ENCODE data around the gene ARL8A. TPM values are rescaled to one million over a fixed set of nuclear protein-coding genes. Genes with fewer than 3 reads are reported as not detected.

The ARL8A gene
- total and polyA plus RNA-seq, 10 of the 15 experiments (the other 5 are each of a cell fraction or from before 2014, with no cell fraction given) = 0.34 to 49.2 (median 15.4) TPM

- in situ Hi-C loops (cut with MboI) (no loop called here), intact Hi-C loops (cut with micrococcal nuclease; ENCODE audit: unreplicated experiment) (no loop called here)
- no peaks in the 10 kb centered on the region for H3K36me3 ChIP-seq (ENCODE audit: control insufficient read depth in 2 of 2, insufficient read depth in 2 of 2, low read length in 1 of 2)
- H3K79me2 ChIP-seq (ENCODE audit: control insufficient read depth, insufficient read depth, low read length) = no peaks in the 10 kb centered on the region
- SMC1A ChIA-PET (ENCODE audit: uncharacterized antibody, unreplicated experiment) = no interaction called here
- no peak overlapping the region for H3K4me3 ChIP-seq
- no peak for TF ChIP-seq PKNOX1 (IDR thresholded peaks at IDR 0.05)
- TF ChIP-seq IKZF1 (conservative IDR thresholded peaks at IDR 0.05) = no peak
- TF ChIP-seq PRDM15 (CRISPR knock-in tag; IDR thresholded peaks at IDR 0.05) = no peak
- TF ChIP-seq SRF (IDR thresholded peaks at IDR 0.05; ENCODE audit: low read depth in 2 of 2, low read length in 2 of 2) = no peak
- TF ChIP-seq RAD21 (IDR thresholded peaks at IDR 0.05; ENCODE audit: insufficient read depth, low read depth, low read length) = no peak
- no peak for TF ChIP-seq NFYB (IDR thresholded peaks at IDR 0.05; ENCODE audit: insufficient read depth, low read depth, low read length)
- TF ChIP-seq POLR2A (IDR thresholded peaks at IDR 0.05; ENCODE audit: low read depth, low read length) = no peak
- no peak for ATAC-seq
- 61% methylated on average over 7 of the region's 7 CpGs for WGBS (ENCODE audit: insufficient coverage, insufficient replicate concordance, low lambda C conversion rate, missing lambda C conversion rate)
- no peaks in the 10 kb centered on the region for H3K27me3 ChIP-seq (replicated peaks in 1 of 2; ENCODE audit: control insufficient read depth in 2 of 2, insufficient read depth in 2 of 2, low read length in 1 of 2)
- no peaks in the 10 kb centered on the region for H3K9me3 ChIP-seq (replicated peaks; ENCODE audit: control insufficient read depth, insufficient read depth, low read length)
- no peaks in the 10 kb centered on the region for H4K20me1 ChIP-seq (ENCODE audit: control insufficient read depth, insufficient read depth)
- no peak overlapping the region for H3K9ac ChIP-seq (ENCODE audit: control insufficient read depth, insufficient read depth, low read length)
- no peak for FAIRE-seq
- CTCF ChIA-PET = interaction anchor here (0.7 to 0.9 kb wide), 2 partner anchors 9 to 16 kb away, joined by 3 read pairs; partner anchors contain the start of gene PTPN7
- no TSS peak for BruUV-seq (replicated peaks)
- peaks cover 21% of the 10 kb centered on the region for H3K4me1 ChIP-seq (ENCODE audit: control insufficient read depth, insufficient read depth, low read length)
- RAD21 ChIA-PET (ENCODE audit: unreplicated experiment) = no interaction called here
- POLR2A ChIA-PET = no interaction called here
- no peak overlapping the region for H3K4me2 ChIP-seq (ENCODE audit: control insufficient read depth, insufficient read depth)
- H2AFZ ChIP-seq (ENCODE audit: control insufficient read depth, low read depth, low read length) = no peak overlapping the region
- no peak for DNase-seq (ENCODE audit: low read depth, low spot score)
- no peak overlapping the region for H3K27ac ChIP-seq (ENCODE audit: control insufficient read depth, insufficient read depth)
Measured at GRCh38 chr1:202168861-202169260, 24.3 kb upstream of the ARL8A start.

All from GM12878 (cell line).